HepG2 (cell line): ENCODE data around the gene CISH.

Experiments
- CTCF ChIP-seq: sonication (generic); formaldehyde crosslinking; IDR thresholded peaks from 2 replicates; pipeline ENCODE4 v1.5.0; 2020; ENCODE audit warnings: mild to moderate bottlenecking, missing genetic modification reagents, moderate library complexity
- EEA1 ChIP-seq: sonication (generic); formaldehyde crosslinking; IDR thresholded peaks from 2 replicates; pipeline ENCODE4 v1.5.1; 2020; ENCODE audit warnings: mild to moderate bottlenecking, missing genetic modification reagents, borderline replicate concordance
- MTERF4 ChIP-seq: sonication (generic); formaldehyde crosslinking; IDR thresholded peaks from 2 replicates; pipeline ENCODE4 v1.8.0; 2023; ENCODE audit warnings: mild to moderate bottlenecking, missing genetic modification reagents
- RAD21 ChIP-seq: fragments of 450-650 bp; formaldehyde crosslinking; IDR thresholded peaks from 2 replicates; pipeline ENCODE4 v1.5.0; 2020; ENCODE audit warnings: mild to moderate bottlenecking
- SYNCRIP ChIP-seq: fragments of 200-400 bp; formaldehyde crosslinking; IDR thresholded peaks from 2 replicates; pipeline ENCODE4 v1.6.1; 2018; ENCODE audit warnings: mild to moderate bottlenecking, low read depth, low read length; ENCODE audit not compliant: insufficient read depth
- ZBTB25 ChIP-seq: IDR thresholded peaks from 2 replicates; pipeline ENCODE4 v1.6.1; 2018; ENCODE audit warnings: missing genetic modification reagents
- ZBTB37 ChIP-seq: sonication (generic); formaldehyde crosslinking; IDR thresholded peaks from 2 replicates; pipeline ENCODE4 v1.4.0; 2020; ENCODE audit warnings: mild to moderate bottlenecking, missing genetic modification reagents
- ZNF143 ChIP-seq: sonication (generic); formaldehyde crosslinking; IDR thresholded peaks from 2 replicates; pipeline ENCODE4 v1.4.0; 2020; ENCODE audit warnings: missing genetic modification reagents
- ZNF841 ChIP-seq: sonication (generic); formaldehyde crosslinking; IDR thresholded peaks from 2 replicates; pipeline ENCODE4 v1.8.1; 2023; ENCODE audit warnings: missing genetic modification reagents, borderline replicate concordance
- ZSCAN5A ChIP-seq: sonication (generic); formaldehyde crosslinking; IDR thresholded peaks from 2 replicates; pipeline ENCODE4 v1.8.0; 2022; ENCODE audit warnings: mild to moderate bottlenecking, missing genetic modification reagents, borderline replicate concordance

GRCh38 chr3:50609071-50609762 is 2.4 kb downstream of the CISH start:
- TF ChIP-seq ZNF841 (CRISPR knock-in tag) (no peak), MTERF4 (CRISPR knock-in tag) (no peak), CTCF (no peak), ZBTB37 (CRISPR knock-in tag) (no peak), SYNCRIP (no peak), ZNF143 (CRISPR knock-in tag) (no peak), EEA1 (no peak), RAD21 (no peak), ZBTB25 (CRISPR knock-in tag) (no peak), ZSCAN5A (no peak)
